ENCODE results near the gene PCDHA10.

Gene PCDHA10

GRCh38 chr5:140857177-140857986 lies 1.7 kb downstream of the PCDHA10 start:
- no peak for TF ChIP-seq CTCF (IDR thresholded peaks at IDR 0.05)
- Mint-ChIP-seq H3K36me3 (ENCODE audit: low read depth) (peaks cover 82% of the 10 kb centered on the region), H3K4me1 (no peaks in the 10 kb centered on the region), H3K27ac (no peak overlapping the region), H3K4me3 (no peak overlapping the region), H3K27me3 (ENCODE audit: low read depth, poor library complexity) (peaks cover 3% of the 10 kb centered on the region), H3K9me3 (peaks cover 85% of the 10 kb centered on the region)
- no peak for DNase-seq

- no peak overlapping the region for H3K4me3 Mint-ChIP-seq
- no peaks in the 10 kb centered on the region for H3K4me1 Mint-ChIP-seq
- peaks cover 86% of the 10 kb centered on the region for H3K9me3 Mint-ChIP-seq
- TF ChIP-seq CTCF (IDR thresholded peaks at IDR 0.05) = no peak
- H3K36me3 Mint-ChIP-seq (ENCODE audit: low read depth) = peaks cover 82% of the 10 kb centered on the region
- no peak for DNase-seq
- H3K27me3 Mint-ChIP-seq (ENCODE audit: low read depth, poor library complexity) = peaks cover 3% of the 10 kb centered on the region
- no peak overlapping the region for H3K27ac Mint-ChIP-seq
Observed at GRCh38 chr5:140857987-140858240, 2.2 kb downstream of the PCDHA10 start.

GRCh38 chr5:140862441-140863295 lies 7.0 kb downstream of the PCDHA10 start:
- Mint-ChIP-seq H3K4me1 (no peaks in the 10 kb centered on the region), H3K36me3 (ENCODE audit: low read depth) (peaks cover 84% of the 10 kb centered on the region), H3K4me3 (no peak overlapping the region), H3K9me3 (peaks cover 65% of the 10 kb centered on the region), H3K27ac (no peak overlapping the region), H3K27me3 (ENCODE audit: low read depth, poor library complexity) (no peaks in the 10 kb centered on the region)
- no peak for TF ChIP-seq CTCF (IDR thresholded peaks at IDR 0.05)
- DNase-seq = no peak

- Mint-ChIP-seq H3K27ac (no peak within 1 kb of the TSS), H3K4me1 (peaks cover 3% of the 10 kb centered on the region)
Observed at GRCh38 chr5:140868721-140869554, 13.2 kb downstream of the PCDHA10 start, which contains the start of gene PCDHA11. TSS of gene PCDHA11 (plus strand) at chr5:140868957. CDS start at chr5:140869104, 147 bp downstream.

GRCh38 chr5:140869555-140869886 lies 13.8 kb downstream of the PCDHA10 start:
- no peak for DNase-seq
- Mint-ChIP-seq H3K36me3 (ENCODE audit: low read depth) (peaks cover 74% of the 10 kb centered on the region), H3K4me3 (peak overlapping the region; percentile 86), H3K27me3 (ENCODE audit: low read depth, poor library complexity) (no peaks in the 10 kb centered on the region), H3K27ac (no peak overlapping the region), H3K4me1 (peaks cover 9% of the 10 kb centered on the region), H3K9me3 (peaks cover 54% of the 10 kb centered on the region)
- peak; percentile 24 for TF ChIP-seq CTCF (IDR thresholded peaks at IDR 0.05)

More at GRCh38 chr5:140868721-140869554, 13.2 kb downstream of the PCDHA10 start, which contains the start of gene PCDHA11:
- H3K36me3 Mint-ChIP-seq (ENCODE audit: low read depth) = peaks cover 74% of the 10 kb centered on the region
- peak; percentile 34 for DNase-seq
- peak; percentile 60 for TF ChIP-seq CTCF (IDR thresholded peaks at IDR 0.05)
- peak within 1 kb of the TSS; percentile 86 for H3K4me3 Mint-ChIP-seq
- no peaks in the 10 kb centered on the region for H3K27me3 Mint-ChIP-seq (ENCODE audit: low read depth, poor library complexity)
- peaks cover 52% of the 10 kb centered on the region for H3K9me3 Mint-ChIP-seq
